Neural cell (in vitro differentiated cells): Measurements from ENCODE around the gene FKRP. TPM values are rescaled to one million over a fixed set of nuclear protein-coding genes. Genes with fewer than 3 reads are reported as not detected.
A peak's percentile ranks its signal among the peaks of the same experiment; 100 is the strongest.

Experiments
- H2AFZ ChIP-seq: fragments of 200-600, 300-800 bp; sonication (generic), shearing (Covaris generic); 2 replicates; pipeline ENCODE4 v1.6.0; 2014; ENCODE audit warnings: low read depth, mild to moderate bottlenecking, antibody characterized with exemption, low read length, moderate library complexity
- H3F3A ChIP-seq: fragments of 200-600 bp; shearing (Covaris generic); 2 replicates; pipeline ENCODE4 v1.6.1; 2016; ENCODE audit warnings: mild to moderate bottlenecking, moderate library complexity, mixed read lengths, antibody characterized with exemption, low read length; ENCODE audit not compliant: insufficient read depth, poor library complexity, severe bottlenecking
- H3K27ac ChIP-seq: fragments of 200-600, 300-800 bp; sonication (generic), shearing (Covaris generic); 2 replicates; pipeline ENCODE4 v1.5.1; 2014; ENCODE audit warnings: mild to moderate bottlenecking, low read length, moderate library complexity
- H3K27me3 ChIP-seq: fragments of 300-800, 200-600 bp; sonication (generic), shearing (Covaris generic); 2 replicates; pipeline ENCODE4 v1.6.0; 2014; ENCODE audit warnings: mild to moderate bottlenecking, low read depth, low read length, moderate library complexity; ENCODE audit not compliant: insufficient read depth
- H3K36me3 ChIP-seq: fragments of 300-800, 200-600 bp; sonication (generic), shearing (Covaris generic); 2 replicates; pipeline ENCODE4 v1.5.1; 2014; ENCODE audit warnings: mild to moderate bottlenecking, antibody characterized with exemption, low read length, moderate library complexity; ENCODE audit not compliant: insufficient read depth
- H3K4me2 ChIP-seq: fragments of 300-800, 200-600 bp; sonication (generic), shearing (Covaris generic); 2 replicates; pipeline ENCODE4 v1.6.0; 2014; ENCODE audit warnings: mild to moderate bottlenecking, low read length
- H3K4me3 ChIP-seq: fragments of 300-800, 200-600 bp; sonication (generic), shearing (Covaris generic); 2 replicates; pipeline ENCODE4 v1.5.1; 2014; ENCODE audit warnings: mild to moderate bottlenecking, low read length, moderate library complexity
- H3K79me2 ChIP-seq: fragments of 200-600 bp; shearing (Covaris generic); replicated peaks from 2 replicates; pipeline ENCODE4 v1.6.0; 2014; ENCODE audit warnings: mild to moderate bottlenecking, low read length, moderate library complexity; ENCODE audit not compliant: insufficient read depth
- H3K9ac ChIP-seq: fragments of 300-800, 200-600 bp; sonication (generic), shearing (Covaris generic); 2 replicates; pipeline ENCODE4 v1.6.1; 2016; ENCODE audit warnings: mild to moderate bottlenecking, low read length, mixed read lengths
- H3K9me2 ChIP-seq: fragments of 200-600 bp; shearing (Covaris generic); 2 replicates; pipeline ENCODE4 v1.6.1; 2016; ENCODE audit warnings: mild to moderate bottlenecking, low read length, mixed read lengths; ENCODE audit not compliant: insufficient read depth
- H3K9me3 ChIP-seq: fragments of 200-600, 300-800 bp; sonication (generic), shearing (Covaris generic); 2 replicates; pipeline ENCODE4 v1.6.1; 2016; ENCODE audit warnings: mild to moderate bottlenecking, mixed run types, low read length, moderate library complexity, mixed read lengths
- H4K20me1 ChIP-seq: fragments of 200-600 bp; shearing (Covaris generic); 2 replicates; pipeline ENCODE4 v1.6.1; 2016; ENCODE audit warnings: mild to moderate bottlenecking, mixed run types; ENCODE audit not compliant: insufficient read depth
- CTCF ChIP-seq: fragments of 450-650 bp; IDR thresholded peaks from 2 replicates; pipeline ENCODE4 v1.5.1; 2014; ENCODE audit warnings: antibody characterized with exemption, mild to moderate bottlenecking, moderate library complexity; ENCODE audit not compliant: poor library complexity, severe bottlenecking
- EP300 ChIP-seq: fragments of 450-650 bp; conservative IDR thresholded peaks from 2 replicates; pipeline ENCODE4 v1.6.1; 2014; ENCODE audit warnings: antibody characterized with exemption, mild to moderate bottlenecking, moderate library complexity; ENCODE audit not compliant: poor library complexity, severe bottlenecking
- EZH2 ChIP-seq: fragments of 200-600, 300-800 bp; shearing (Covaris generic), sonication (generic); IDR thresholded peaks from 2 replicates; pipeline ENCODE4 v1.6.1; 2014; ENCODE audit warnings: antibody characterized with exemption, low read length, borderline replicate concordance, mild to moderate bottlenecking; ENCODE audit not compliant: insufficient read depth, poor library complexity, severe bottlenecking
- MXI1 ChIP-seq: fragments of 450-650 bp; conservative IDR thresholded peaks from 2 replicates; pipeline ENCODE4 v1.6.1; 2014; ENCODE audit warnings: antibody characterized with exemption, mild to moderate bottlenecking; ENCODE audit not compliant: poor library complexity, severe bottlenecking
- POLR2AphosphoS5 ChIP-seq: IDR thresholded peaks from 2 replicates; pipeline ENCODE4 v1.6.1; 2012
- RAD21 ChIP-seq: fragments of 450-650 bp; conservative IDR thresholded peaks from 2 replicates; pipeline ENCODE4 v1.6.1; 2014; ENCODE audit warnings: antibody characterized with exemption, mild to moderate bottlenecking, moderate library complexity
- SMC3 ChIP-seq: fragments of 450-650 bp; conservative IDR thresholded peaks from 2 replicates; pipeline ENCODE4 v1.6.1; 2014; ENCODE audit warnings: antibody characterized with exemption, mild to moderate bottlenecking, moderate library complexity; ENCODE audit not compliant: poor library complexity
- TAF1 ChIP-seq: IDR thresholded peaks from 2 replicates; pipeline ENCODE4 v1.6.1; 2012; ENCODE audit warnings: low read depth
- polyA plus RNA-seq: library from polyadenylated mRNA; depleted of rRNA; stranded (reverse); fragments of >200 nt; gene quantifications from 2 replicates; pipeline ENCODE4 v1.2.3, GENCODE V29; 2014
- TF ChIP-seq, protein P1 (sequence below): IDR thresholded peaks from 2 replicates; pipeline ENCODE4 v1.6.1; 2012; ENCODE audit warnings: borderline replicate concordance

Gene FKRP
- polyA plus RNA-seq, 1 donor from 2014 or later = 27.8 TPM

- H3F3A ChIP-seq = no peaks in the 10 kb centered on the region
- TF ChIP-seq EP300 (no peak), TAF1 (no peak), POLR2AphosphoS5 (no peak), CTCF (no peak), RAD21 (no peak), SMC3 (no peak), MXI1 (no peak), EZH2 (no peak)
- TF ChIP-seq, protein P1, sequence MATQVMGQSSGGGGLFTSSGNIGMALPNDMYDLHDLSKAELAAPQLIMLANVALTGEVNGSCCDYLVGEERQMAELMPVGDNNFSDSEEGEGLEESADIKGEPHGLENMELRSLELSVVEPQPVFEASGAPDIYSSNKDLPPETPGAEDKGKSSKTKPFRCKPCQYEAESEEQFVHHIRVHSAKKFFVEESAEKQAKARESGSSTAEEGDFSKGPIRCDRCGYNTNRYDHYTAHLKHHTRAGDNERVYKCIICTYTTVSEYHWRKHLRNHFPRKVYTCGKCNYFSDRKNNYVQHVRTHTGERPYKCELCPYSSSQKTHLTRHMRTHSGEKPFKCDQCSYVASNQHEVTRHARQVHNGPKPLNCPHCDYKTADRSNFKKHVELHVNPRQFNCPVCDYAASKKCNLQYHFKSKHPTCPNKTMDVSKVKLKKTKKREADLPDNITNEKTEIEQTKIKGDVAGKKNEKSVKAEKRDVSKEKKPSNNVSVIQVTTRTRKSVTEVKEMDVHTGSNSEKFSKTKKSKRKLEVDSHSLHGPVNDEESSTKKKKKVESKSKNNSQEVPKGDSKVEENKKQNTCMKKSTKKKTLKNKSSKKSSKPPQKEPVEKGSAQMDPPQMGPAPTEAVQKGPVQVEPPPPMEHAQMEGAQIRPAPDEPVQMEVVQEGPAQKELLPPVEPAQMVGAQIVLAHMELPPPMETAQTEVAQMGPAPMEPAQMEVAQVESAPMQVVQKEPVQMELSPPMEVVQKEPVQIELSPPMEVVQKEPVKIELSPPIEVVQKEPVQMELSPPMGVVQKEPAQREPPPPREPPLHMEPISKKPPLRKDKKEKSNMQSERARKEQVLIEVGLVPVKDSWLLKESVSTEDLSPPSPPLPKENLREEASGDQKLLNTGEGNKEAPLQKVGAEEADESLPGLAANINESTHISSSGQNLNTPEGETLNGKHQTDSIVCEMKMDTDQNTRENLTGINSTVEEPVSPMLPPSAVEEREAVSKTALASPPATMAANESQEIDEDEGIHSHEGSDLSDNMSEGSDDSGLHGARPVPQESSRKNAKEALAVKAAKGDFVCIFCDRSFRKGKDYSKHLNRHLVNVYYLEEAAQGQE = no peak
- no peak overlapping the region for H3K27ac ChIP-seq
- no peaks in the 10 kb centered on the region for H3K9me3 ChIP-seq
- H3K79me2 ChIP-seq = peaks cover under 1% of the 10 kb centered on the region
- H3K9ac ChIP-seq = no peak overlapping the region
- peaks cover 16% of the 10 kb centered on the region for H4K20me1 ChIP-seq
- H3K9me2 ChIP-seq = no peaks in the 10 kb centered on the region
- no peak overlapping the region for H2AFZ ChIP-seq
- H3K4me3 ChIP-seq = no peak overlapping the region
- H3K4me2 ChIP-seq = no peak overlapping the region
- H3K36me3 ChIP-seq = peaks cover 3% of the 10 kb centered on the region
- H3K27me3 ChIP-seq = no peaks in the 10 kb centered on the region
These were observed 17.6 kb upstream of the FKRP start for GRCh38 chr19:46728208-46728607.

DNA sequence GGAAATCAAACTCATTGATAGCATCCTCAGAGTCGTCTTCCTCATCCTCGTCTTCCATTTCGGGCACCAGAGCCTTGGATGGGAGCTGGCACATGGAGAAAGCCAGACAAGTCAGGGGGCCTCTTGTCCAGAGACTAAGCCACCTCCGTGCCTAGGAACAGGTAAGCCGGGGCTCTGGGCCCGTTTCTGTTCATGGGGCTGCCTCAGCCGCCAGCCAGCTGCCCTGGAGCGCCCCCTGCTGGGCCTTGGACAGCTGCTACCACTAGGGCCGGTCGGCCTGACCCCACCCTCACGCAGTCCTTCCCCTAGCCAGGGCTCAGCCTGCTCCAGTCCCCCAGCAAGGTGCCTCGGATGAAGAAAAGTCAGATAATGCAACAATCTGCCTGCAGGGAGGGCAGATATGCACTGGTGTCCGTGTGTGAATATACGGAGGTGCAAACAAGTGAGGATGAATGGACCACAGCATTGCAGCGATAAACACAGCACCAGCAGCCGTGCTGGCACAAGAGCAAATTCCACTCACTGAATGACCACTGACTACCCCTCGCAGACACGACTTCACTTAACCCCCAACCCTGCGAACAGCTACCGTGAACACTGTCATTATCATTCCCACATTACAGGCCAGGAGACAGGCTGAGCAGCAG lies 17.0 kb upstream of the FKRP start:
- Histone ChIP-seq H3K4me3 (no peak overlapping the region), H3K27me3 (no peaks in the 10 kb centered on the region), H3K9me2 (no peaks in the 10 kb centered on the region), H3F3A (no peaks in the 10 kb centered on the region), H3K9ac (no peak overlapping the region), H3K27ac (no peak overlapping the region), H2AFZ (no peak overlapping the region), H3K79me2 (peaks cover 6% of the 10 kb centered on the region), H4K20me1 (peaks cover 18% of the 10 kb centered on the region), H3K4me2 (no peak overlapping the region), H3K36me3 (peaks cover 3% of the 10 kb centered on the region), H3K9me3 (no peaks in the 10 kb centered on the region)
- peak; percentile 81 for TF ChIP-seq CTCF
- peak; percentile 75 for TF ChIP-seq SMC3
- no peak for TF ChIP-seq EP300
- no peak for TF ChIP-seq POLR2AphosphoS5
- no peak for TF ChIP-seq TAF1
- peak; percentile 70 for TF ChIP-seq RAD21
- TF ChIP-seq, protein P1 = no peak
- TF ChIP-seq EZH2 = no peak
- no peak for TF ChIP-seq MXI1
